Suppressor macrophage treated with lipopolysaccharide for 4 hours (primary cell): ENCODE measurements around the gene PLCL2.

Source experiments
- DNase-seq: peaks from one replicate; pipeline ENCODE4 v3.0.0-alpha.2; 2020

The PLCL2 gene

GRCh38 chr3:17129556-17129955 is 244.8 kb downstream of the PLCL2 start:
- DNase-seq, result no peak

- no peak for DNase-seq
Observed at GRCh38 chr3:17130956-17131355, 246.2 kb downstream of the PLCL2 start.

GRCh38 chr3:17132286-17133115 is 247.7 kb downstream of the PLCL2 start:
- DNase-seq, result no peak

- no peak for DNase-seq
Observed at GRCh38 chr3:17133632-17134545, 249.1 kb downstream of the PLCL2 start.

- no peak for DNase-seq
Observed at GRCh38 chr3:17135696-17136095, 250.9 kb downstream of the PLCL2 start.

GRCh38 chr3:17136136-17136721 is 251.5 kb downstream of the PLCL2 start:
- no peak for DNase-seq

- DNase-seq, result no peak
Observed at GRCh38 chr3:17137321-17137826, 252.6 kb downstream of the PLCL2 start.

- DNase-seq, result no peak
Observed at GRCh38 chr3:17138246-17139039, 253.7 kb downstream of the PLCL2 start.
